Measurements from ENCODE around the gene SREBF2.
"Not testable (repeated sequence)": the region's sequence is repeated elsewhere in the genome, so short reads cannot be mapped to it uniquely, and the experiment has no call there.

Gene SREBF2

DNA sequence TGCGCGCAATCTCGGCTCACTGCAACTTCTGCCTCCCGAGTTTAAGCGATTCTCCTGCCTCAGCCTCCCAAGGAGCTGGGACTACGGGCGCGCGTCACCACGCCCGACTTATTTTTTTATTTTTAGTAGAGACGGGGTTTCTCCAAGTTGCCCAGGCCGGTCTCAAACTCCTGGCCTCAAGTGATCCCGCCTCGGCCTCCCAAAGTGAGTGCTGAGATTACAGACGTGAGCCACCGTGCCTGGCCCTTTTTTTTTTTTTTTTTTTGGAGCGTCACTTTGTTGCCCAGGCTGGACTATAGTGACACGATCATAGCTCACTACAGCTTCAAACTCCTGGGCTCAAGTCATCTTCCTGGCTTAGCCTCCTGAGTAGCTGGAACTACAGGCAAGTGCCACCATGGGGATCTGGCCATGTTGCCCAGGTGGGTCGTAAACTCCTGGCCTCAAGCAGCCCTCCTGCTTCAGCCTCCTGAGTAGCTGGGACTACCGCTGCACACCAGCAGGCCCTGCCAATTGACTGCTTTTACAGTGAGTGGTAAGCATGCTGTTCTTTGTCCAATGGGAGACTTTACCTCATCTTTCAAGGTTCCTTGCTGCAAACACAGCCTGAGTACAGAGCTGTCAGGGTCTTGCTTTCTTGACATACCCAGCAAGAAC lies 114.6 kb downstream of the SREBF2 start:
- DNase-seq (ENCODE audit: low spot score) = no peak

GRCh38 chr22:41948142-41948541 lies 115.2 kb downstream of the SREBF2 start:
- DNase-seq (ENCODE audit: low spot score) = no peak

DNA sequence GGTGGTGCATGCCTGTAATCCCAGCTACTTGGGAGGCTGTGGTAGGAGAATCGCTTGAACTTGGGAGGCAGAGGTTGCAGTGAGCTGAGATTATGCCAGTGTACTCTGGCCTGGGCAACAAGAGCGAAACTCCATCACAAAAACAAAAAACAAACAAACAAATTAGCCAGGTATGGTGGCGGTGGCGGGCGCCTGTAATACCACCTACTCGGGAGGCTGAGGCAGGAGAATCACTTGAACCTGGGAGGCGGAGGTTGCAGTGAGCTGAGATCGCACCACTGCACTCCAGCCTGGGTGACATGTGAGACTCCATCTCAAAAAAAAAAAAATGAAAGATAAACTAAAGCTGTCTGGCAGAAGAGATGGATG lies 116.0 kb downstream of the SREBF2 start:
- DNase-seq (ENCODE audit: low spot score) = not testable (repeated sequence)

GRCh38 chr22:41949297-41949965 lies 116.5 kb downstream of the SREBF2 start:
- no peak for DNase-seq (ENCODE audit: low spot score)

DNA sequence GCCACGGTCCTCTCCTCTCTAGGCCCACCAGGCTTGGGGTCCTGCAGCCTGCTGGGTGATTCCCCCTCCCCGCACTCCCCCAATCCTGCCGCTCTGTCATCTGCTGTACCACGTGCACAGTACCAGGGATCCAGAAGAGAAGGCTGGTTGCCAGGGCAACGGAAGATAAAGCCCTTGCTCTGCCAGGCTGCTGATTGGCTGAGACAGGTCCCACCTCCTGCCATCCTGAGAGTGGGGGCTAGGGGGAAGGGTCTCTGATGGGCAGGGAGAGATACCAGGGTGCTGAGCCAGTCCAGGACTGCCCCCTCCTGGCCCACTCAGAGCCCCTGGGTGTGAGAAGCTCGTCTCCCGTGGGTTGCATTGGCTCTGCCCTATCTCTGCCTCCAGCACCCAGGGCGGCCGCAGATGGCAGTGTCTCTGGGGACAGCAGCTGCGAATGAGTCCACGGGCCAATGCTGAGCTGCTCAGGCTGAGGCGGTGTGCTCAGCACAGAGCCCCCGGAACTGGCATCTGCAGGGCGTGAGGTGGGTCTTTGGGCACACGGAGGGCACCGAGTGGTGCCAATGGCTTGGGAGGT lies 119.1 kb downstream of the SREBF2 start, which contains the start of gene SMIM45:
Gene SMIM45 (plus strand): TSS at position 253 of the 577 bp plus-strand sequence.
- no peak for DNase-seq (ENCODE audit: low spot score)

GRCh38 chr22:41952713-41953112 lies 119.8 kb downstream of the SREBF2 start:
- no peak for DNase-seq (ENCODE audit: low spot score)

All from CD4-positive, alpha-beta T cell treated with Interleukin-15 for 4 hours (primary cell).